ENCODE results near the gene HOXC6.

The HOXC6 gene

GRCh38 chr12:54016051-54016450, 12.2 kb upstream of the HOXC6 start:
- DNase-seq (ENCODE audit: low read depth): no peak

- DNase-seq (ENCODE audit: low read depth): no peak
Observed at GRCh38 chr12:54016478-54016964, 11.7 kb upstream of the HOXC6 start.

GRCh38 chr12:54017027-54017788, 11.0 kb upstream of the HOXC6 start:
- no peak for DNase-seq (ENCODE audit: low read depth)

- no peak for DNase-seq (ENCODE audit: low read depth)
Observed at GRCh38 chr12:54017878-54018467, 10.3 kb upstream of the HOXC6 start.

GRCh38 chr12:54018468-54018984, 9.7 kb upstream of the HOXC6 start:
- no peak for DNase-seq (ENCODE audit: low read depth)

DNA sequence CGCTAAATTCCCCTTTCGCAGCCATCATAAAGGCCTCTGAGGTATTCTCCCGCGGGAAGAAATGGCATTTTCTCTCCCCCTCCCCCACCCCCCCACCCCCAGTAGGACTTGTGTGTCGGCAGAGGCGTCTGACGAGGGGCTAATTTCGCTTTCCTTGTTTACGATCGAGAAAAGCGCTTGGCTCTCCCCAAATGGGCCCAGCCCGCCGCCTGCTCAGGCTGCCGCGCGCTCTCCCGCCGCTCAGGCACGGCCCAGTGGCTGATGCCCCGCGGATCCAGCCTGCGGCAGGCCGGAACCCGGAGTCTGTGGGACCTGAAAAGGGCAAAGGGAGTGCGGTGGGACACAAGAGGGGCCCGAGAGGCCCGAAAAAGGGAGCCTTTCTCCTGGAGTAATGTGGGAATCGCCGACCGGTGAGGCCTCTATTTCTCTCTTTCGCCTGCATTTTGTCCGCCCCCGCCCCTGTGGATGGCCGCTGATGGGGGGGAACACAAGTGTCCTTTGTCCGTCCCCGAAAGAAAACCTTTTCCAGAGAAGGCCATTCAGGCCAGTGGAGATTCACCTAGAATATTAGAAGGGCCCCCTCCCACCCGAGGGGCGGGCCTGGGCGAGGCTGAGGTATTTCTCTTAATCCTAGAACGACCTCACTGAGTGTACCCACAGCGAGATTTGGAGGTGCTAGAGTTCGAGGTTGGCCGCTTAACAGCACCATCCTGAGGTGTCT, 9.0 kb upstream of the HOXC6 start:
- no peak for DNase-seq (ENCODE audit: low read depth)

DNA sequence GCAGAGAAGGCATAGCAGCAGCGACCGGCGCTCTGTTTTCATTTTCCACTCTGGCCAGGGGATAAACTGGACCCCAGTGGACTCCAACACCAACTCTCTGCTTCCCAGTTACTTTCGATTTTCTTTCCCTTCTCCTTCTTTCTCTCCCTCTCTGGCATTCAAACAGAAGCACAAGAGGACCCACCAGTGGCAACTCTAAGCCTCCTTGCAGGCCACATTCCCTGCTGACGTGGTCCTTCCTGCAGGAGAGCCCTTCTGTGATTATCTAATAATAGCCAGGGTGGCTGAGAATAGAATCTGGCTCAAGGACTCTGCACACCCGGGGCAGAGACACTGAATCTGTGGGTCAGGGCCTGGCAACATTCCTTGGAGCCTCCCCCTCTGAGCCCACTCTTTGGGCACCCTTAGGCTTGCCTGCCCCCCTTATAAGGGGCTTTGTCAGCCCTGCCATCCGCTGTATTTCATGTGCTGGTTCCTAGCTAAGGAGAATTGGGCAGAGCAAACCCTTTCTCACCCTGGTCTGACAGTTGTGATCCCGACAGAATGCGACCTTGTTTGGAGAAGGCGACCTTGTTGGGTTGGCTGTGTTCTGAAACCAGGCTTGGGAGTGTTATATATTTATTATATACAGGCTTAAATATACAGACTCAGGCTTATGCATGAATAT, 8.2 kb upstream of the HOXC6 start:
- no peak for DNase-seq (ENCODE audit: low read depth)

DNA sequence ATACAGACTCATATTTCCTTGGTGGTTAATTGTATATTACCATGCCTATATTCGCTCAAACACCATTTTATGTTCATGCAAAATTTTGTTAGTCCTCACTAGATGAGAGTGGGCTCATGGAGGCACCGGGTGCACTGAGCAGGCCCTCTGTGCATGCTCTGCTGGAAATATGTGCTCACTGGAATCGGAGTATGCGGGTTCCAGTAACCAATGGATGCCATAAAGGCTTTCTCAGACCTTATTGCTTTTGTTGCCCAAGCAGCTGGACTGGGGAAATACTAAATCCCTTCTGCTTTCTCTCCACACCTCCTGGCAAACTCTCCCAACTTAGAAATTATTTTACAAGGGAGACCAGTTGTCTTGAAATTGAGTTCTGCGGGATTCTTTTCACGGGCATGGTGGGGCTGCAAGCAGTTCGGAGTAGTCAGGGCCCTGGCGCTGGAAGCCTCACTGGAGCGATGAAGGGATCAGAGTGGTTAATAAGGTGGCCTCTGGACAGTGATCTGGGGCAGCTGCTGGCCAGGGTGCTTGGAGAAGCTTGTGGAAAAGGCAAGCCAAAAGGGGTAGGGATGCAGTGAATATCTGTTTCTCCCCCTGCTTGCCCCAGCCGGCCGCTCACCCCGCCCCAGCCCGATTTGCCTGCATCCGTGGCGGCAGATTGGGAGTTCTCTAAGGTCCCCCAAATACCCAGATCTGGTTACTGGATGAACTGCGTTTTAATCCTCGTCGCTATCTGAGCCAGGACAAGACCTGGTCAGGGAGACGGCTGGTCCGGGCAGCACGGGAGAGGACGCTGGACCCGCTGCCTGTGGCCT, 7.4 kb upstream of the HOXC6 start:
- no peak for DNase-seq (ENCODE audit: low read depth)

GRCh38 chr12:54021432-54022013, 6.7 kb upstream of the HOXC6 start:
- no peak for DNase-seq (ENCODE audit: low read depth)

GRCh38 chr12:54022960-54023884, 5.0 kb upstream of the HOXC6 start:
- DNase-seq (ENCODE audit: low read depth): no peak

DNA sequence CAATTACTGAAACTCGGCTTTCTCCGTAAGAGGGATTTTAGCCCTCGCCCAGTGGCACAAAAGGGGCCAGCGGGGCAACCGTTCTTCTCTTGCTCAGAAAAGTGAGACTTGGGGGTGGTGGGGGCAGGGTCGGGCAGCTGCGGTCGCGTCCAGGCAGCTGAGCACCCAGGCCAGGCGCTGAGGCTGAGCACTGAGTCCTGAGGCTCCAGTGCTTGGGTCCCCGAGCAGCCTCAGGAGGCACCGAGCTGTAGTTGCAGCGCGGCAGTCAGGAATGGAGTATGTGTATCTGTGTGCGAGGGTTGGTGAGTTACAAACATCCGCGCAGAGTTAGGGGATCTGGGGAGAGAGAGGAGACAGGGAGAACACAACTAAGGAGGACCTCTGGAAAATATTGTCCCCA, 4.1 kb upstream of the HOXC6 start:
- DNase-seq (ENCODE audit: low read depth): no peak

GRCh38 chr12:54024581-54025305, 3.5 kb upstream of the HOXC6 start:
- DNase-seq (ENCODE audit: low read depth): no peak

DNA sequence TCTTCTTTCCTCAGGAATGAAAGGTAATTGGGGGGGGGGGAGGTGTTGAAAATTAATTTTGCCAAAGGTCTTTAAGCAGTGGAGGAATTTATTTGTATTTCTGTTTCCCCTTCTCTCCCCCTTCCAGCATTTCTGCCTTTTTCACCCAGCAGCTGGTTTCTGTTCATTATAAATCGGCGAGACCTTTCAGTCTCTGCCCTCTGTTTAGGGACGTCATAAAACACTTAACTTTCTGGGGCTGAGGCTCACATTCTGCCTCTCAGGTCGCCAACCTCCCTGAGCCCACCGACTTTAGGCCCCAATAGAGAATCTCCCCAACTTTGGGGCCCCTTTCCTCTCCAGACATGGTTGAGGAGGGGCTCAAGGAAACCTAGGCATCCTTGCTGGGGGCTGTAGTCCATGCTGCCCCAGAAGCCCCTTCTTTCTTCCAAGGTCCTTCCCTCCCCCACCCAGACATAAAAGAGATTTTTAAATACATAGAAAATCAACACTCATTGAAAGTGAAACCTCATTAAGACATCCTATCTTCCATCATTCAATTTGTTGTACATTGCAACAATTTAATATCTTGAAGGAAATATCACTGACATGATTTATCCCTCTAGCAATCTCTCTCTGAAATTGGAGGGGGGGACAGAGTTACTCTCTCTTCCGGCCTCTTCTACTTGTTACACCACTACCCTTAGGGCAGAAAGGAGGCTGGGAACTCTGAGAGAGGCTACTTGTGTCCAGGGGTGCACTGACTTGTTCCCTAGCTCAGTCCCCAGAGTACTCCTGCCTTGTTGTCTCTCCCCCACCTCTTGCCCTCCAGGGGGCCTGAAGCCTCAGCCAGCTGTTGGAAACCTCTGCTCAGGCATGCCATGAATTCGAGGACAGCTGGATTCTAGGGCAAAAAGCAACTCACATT, 2.5 kb upstream of the HOXC6 start:
- DNase-seq (ENCODE audit: low read depth): no peak

- DNase-seq (ENCODE audit: low read depth): no peak
Observed at GRCh38 chr12:54026640-54027441, 1.4 kb upstream of the HOXC6 start.

- no peak for DNase-seq (ENCODE audit: low read depth)
Observed at GRCh38 chr12:54027442-54027786, 826 bp upstream of the HOXC6 start.

GRCh38 chr12:54029529-54030441, 1.5 kb downstream of the HOXC6 start:
- no peak for DNase-seq (ENCODE audit: low read depth)
